ENCODE results near the gene AUP1.

AUP1 gene

GRCh38 chr2:74512744-74513604, 16.5 kb downstream of the AUP1 start:
- DNase-seq = no peak

DNA sequence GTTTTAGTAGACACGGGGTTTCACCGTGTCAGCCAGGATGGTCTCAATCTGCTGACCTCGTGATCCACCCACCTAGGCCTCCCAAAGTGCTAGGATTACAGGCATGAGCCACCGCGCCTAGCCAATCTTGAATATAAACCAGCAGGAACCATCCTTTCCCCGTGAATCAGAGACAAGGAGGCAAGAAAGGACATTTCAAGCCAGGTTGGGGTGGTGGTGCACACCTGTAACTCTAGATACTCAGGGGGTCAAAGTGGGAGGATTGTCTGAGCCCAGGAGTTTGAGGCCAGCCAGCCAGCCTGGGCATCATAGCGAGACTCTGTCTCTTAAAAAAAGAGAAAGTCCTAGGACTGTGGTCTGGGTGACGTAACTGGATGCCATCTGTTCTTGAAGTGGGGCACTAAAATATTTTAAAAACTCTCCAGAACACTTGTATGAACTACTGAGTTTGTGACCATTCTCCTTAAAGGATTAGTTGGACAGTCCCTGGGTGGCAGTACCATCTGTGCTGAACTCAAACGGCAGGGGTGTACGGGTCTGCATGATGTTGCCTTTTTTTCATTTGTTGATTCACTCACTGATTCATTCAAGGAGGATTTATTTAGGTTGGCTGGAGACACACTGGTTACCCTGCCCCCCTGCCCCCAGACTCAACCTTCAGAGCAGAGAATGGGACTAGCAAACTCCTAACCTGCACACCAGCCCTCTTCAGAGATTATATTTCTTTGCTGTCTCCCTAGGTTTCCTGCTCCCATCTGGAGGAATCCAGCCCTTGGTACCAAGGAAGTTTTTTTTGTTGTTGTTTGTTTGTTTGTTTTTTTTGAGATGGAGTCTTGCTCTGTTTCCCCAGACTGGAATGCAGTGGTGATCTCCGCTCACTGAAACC, 18.2 kb downstream of the AUP1 start:
- DNase-seq = no peak

DNA sequence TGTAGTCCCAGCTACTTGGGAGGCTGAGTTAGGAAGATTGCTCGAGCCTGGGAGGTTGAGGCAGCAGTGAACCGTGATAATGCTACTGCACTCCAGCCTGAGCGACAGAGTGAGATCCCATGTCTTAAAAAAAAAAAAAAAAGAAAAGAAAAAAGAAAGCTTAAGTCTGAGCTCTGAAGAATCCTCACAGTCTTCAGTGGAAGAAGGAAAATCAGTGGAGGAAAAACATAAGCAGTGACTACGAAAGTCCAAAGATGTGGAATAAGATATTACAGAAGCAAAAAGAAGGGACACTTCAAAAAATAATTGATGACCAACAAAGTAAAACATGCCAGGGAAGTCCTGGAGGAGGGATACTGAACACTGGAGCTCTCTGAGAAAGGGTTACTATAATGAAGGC, 19.2 kb downstream of the AUP1 start:
- DNase-seq = no peak

- DNase-seq = peak; percentile 75
Observed at GRCh38 chr2:74507926-74508520, 21.5 kb downstream of the AUP1 start.

DNA sequence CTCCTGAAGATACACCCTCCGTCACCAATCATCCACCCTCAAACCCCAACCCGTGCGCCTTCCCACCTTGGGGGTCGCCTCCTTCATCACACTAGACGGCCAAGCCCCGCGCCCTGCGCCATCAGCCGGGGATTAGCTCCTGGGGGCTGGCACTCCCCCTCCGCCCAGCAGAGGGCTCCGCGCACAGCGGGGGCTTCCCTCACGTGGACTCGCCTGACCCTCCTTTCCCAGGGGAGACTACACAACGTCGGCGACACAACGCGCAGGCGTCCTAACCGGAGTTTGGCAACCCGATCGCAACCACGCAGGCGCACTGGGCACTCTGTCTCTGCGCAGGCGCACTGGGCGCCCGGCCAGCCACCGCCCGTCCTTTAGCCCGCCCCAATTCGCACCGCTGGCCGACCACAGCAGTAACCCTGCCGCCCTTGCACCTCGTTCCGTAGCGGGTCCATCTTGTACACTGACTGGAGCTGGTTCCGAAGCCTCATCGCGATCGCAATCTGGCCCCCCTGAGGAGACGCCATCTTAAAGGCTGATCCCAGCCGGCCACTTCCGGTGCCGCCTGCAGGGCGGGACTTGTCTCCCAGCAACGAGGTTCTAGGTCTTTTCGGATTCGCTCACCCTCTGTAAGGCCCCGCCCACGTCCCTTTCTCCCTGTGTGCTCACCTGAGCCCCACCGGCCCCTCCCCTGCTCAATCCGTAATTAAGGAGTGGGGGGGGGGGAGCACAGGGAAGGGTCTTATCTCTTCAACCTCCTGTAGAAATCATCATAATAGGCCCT, 22.2 kb downstream of the AUP1 start, which contains the start of gene PCGF1:
Gene PCGF1 (minus strand): TSS at position 551 of the 781 bp plus-strand sequence. CDS start 27 bp downstream, at position 524.
- DNase-seq = peak; percentile 99

GRCh38 chr2:74505448-74506246, 23.9 kb downstream of the AUP1 start:
- no peak for DNase-seq

GRCh38 chr2:74504591-74504990, 24.9 kb downstream of the AUP1 start:
- DNase-seq = no peak

GRCh38 chr2:74503506-74504475, 25.7 kb downstream of the AUP1 start:
- no peak for DNase-seq

GRCh38 chr2:74502720-74503505, 26.6 kb downstream of the AUP1 start:
- peak; percentile 77 for DNase-seq

- DNase-seq = peak; percentile 68
Observed at GRCh38 chr2:74502147-74502719, 27.3 kb downstream of the AUP1 start.

DNA sequence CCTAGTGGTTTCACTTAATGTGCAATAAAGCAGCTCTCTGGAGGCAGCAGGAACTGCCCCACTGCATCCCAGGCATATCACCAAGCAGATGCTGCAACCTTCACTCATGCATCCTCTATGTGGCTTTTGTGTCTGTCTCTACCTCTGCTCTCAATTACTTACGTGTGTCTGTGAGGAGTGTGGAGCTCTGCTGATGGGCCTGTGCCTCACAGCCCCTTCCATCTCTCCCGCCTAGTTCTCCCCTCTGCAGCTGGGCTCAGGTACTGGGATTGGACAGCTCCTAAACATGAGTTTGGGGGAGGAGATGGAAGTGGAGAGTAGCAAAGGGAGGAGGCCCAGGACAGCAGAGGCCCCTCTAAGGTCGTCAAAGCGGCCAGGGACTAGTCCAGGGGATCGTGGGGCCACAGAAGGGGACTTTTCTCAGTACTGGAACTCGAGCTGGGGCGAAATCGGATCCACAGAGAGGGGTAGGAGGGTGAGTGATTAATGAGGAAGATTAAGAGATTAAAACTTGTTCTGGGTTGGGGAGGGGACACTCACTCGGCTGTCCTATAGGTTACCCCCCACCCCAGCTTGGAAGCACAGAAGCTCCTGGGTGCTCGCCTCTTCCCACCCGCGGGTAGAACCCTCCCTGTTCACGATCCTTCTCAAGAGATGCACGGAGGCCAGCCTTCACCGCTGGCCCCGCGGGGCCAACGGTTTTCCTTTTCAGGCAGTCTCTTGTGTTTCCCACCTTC, 28.0 kb downstream of the AUP1 start:
- DNase-seq = peak; percentile 35

GRCh38 chr2:74500578-74500946, 28.9 kb downstream of the AUP1 start:
- DNase-seq = no peak

GRCh38 chr2:74499940-74500577, 29.4 kb downstream of the AUP1 start:
- DNase-seq = no peak

DNA sequence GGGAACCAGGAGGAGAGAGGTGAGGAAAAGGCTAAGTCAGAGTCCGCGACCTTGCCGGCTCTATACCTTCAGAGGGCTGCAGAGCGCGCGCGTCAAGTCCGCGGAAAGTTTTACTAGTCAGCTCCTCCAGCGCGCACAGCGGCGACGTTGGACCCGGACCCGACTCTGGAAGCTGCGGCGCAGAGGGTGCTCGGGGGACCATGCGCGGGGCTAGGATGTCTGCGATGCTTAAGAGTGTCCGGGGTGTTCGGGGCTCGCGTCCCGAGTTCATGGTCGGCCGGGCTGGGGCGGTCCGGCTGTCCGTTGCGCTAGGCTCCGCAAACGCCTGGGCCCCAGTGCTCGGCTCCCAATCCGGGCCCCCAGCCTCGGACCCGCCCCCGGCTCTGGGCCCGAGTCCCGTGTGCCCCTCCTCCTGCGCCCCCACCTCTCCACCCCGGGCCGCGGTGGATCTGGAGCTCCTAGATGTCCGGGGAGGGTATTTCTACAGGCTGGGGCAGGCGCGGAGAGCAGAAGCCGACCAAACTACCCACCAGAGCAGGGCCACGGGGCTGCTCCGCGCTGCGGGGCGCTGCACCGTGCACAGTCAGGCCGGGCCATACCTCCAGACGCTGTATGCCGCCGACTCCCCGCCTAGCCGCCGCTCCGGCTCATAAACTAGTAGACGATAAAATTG, 30.1 kb downstream of the AUP1 start, which contains the start of gene LBX2:
Gene LBX2 (minus strand): TSS at position 337 of the 673 bp plus-strand sequence. CDS start 66 bp downstream, at position 271.
- no peak for DNase-seq

DNA sequence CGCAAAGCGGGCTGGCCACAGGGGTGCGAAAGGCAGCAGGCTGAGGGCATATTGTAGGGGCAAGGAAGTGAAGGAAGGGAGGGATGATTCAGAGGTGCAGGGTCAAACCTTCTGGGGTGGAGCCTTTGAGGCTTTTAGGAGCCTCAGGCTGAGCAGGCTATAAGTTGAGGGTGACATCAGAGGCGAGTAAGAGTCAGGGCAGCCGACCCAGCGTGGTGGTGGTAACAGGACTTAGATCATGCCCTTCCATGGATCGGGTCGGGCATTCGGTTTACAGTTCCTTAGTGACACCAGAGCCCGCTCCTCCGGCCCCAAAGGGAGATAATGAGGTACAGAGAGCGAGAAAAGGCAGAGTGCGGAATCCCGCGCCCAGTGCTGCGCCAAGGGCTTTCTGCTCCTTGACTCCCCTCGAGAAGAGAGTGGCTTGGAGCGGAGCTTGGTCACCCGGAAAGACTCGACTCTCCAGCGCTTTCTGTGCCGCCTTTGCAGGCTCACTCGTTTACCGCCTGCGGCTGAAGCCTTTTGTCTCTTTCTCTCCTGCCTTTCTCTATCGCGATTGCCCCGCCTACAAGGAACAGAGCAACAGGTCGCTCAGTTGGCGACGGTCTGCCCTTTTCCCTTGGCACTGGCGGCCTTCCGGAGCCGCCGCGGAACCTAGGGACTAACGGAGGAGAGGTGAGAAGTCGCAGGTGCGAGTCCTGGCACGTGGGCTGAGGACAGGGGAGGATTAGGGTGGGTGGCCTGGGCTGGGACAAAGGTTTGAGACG, 30.8 kb downstream of the AUP1 start:
- peak; percentile 56 for DNase-seq

DNA sequence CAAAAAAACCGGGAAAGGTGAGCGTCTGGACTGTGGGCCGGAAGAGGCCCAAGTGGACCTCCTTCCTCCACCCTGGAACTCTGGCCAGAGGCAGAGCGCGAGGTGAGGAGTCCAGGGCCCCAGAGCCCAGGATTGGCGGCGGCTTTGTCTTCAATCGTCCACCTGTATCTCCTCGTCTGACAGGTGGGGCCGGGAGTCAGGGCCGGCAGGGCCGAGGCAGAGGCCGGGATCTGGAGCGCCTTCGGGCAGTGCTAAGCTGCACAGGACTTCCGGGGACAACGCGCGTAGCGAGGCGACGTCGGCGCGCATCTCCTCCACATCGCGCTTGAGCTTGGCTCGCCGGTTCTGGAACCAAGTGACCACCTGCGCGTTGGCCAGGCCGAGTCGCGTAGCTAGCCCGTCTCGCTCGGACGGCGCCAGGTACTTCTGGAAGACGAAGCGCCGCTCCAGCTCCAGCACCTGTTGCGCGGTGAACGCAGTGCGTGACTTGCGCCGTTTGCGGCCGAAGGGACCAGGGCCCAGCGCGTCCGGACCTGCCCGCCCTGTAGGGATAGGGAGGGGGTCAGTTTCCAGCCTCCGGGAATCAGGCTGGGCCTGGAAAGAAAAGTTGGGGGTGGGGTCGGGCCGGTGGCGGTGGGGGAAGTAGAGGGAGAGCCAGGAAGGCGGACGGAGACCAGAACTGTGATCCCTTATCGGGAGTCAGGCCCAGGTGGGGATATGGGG, 31.6 kb downstream of the AUP1 start:
- DNase-seq = peak; percentile 88
